Astrocyte of the spinal cord (primary cell): Measurements from ENCODE around the gene KIAA1143.
A peak's percentile ranks its signal among the peaks of the same experiment; 100 is the strongest.

ENCODE experiments used
- DNase-seq: peaks from one replicate; pipeline ENCODE4 v3.0.0; 2011; ENCODE audit warnings: low read depth, low spot score
- H3K4me3 ChIP-seq: 2 replicates; pipeline ENCODE4 v1.5.1; 2011; ENCODE audit warnings: low read depth, mild to moderate bottlenecking, low read length, moderate library complexity
- CTCF ChIP-seq: IDR thresholded peaks from 2 replicates; pipeline ENCODE4 v1.5.1; 2012; ENCODE audit warnings: low read depth, mild to moderate bottlenecking, low read length, inconsistent platforms
- in situ Hi-C: cut with HindIII; loops from 2 replicates; pipeline ENCODE4 v1.10.0; 2017; ENCODE audit warnings: low sequenced_read_pairs

Gene KIAA1143

GRCh38 chr3:44772099-44772442, 10.7 kb upstream of the KIAA1143 start:
- TF ChIP-seq CTCF: no peak
- no peak overlapping the region for H3K4me3 ChIP-seq
- in situ Hi-C loops: no loop called here
- DNase-seq: no peak

DNA sequence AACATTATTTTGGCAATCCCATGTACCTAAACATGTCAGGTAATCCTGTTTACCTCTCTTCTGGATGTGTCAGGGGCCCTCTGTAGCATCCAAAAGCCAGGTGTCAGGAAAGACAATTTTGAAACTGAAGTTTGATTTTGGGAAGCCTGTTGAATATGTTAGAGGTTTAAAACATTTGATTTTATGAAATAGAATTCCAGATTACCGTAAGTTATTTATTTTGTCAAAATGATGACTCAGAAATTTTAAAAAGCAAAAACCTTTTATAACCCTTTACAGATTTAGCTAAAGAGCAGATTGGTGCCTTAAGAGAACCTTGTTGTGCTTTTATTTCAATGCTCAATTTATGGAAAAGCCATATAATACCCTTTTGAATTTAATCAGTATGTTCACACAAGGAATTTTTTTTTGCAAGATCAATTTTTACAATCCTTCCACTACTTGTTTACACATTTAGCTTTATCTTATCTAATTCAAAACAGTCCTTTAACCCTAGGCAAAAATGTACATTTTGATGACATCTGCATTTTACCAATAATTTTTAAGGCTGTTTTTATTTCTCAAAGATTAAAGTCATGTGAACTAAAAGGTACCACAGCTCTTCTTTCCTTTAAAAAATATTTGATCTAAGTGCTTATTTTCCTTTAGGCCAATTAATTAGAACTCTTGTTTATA, 10.1 kb upstream of the KIAA1143 start:
- no peak overlapping the region for H3K4me3 ChIP-seq
- no peak for DNase-seq
- in situ Hi-C loops: no loop called here
- TF ChIP-seq CTCF: no peak

DNA sequence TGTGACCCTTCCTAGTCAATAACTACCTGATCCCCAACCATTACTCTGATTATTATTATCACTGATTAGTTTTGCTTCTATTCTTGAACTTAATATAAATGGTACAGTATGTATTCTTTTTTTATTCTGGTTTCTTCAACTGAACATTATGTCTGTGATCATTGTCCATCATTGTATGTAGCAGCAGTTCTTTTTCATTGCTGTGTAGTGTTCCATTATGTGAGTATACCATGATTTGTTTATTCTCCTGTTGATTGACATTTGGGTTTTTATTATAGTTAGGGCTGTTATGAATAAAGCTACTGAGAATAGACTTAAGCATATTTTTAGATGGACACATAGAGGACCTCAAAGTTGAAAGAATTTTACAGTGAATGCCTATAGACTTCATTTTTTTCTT, 2.8 kb upstream of the KIAA1143 start:
- in situ Hi-C loops: no loop called here
- DNase-seq: no peak
- no peak for TF ChIP-seq CTCF
- no peak overlapping the region for H3K4me3 ChIP-seq

- in situ Hi-C loops: no loop called here
- no peak for DNase-seq
- H3K4me3 ChIP-seq: peak overlapping the region; percentile 77
- no peak for TF ChIP-seq CTCF
Measured at GRCh38 chr3:44762690-44763089, 1.3 kb upstream of the KIAA1143 start.

GRCh38 chr3:44762170-44762677, 805 bp upstream of the KIAA1143 start:
- TF ChIP-seq CTCF: no peak
- in situ Hi-C loops: no loop called here
- peak overlapping the region; percentile 77 for H3K4me3 ChIP-seq
- no peak for DNase-seq

- in situ Hi-C loops: no loop called here
- DNase-seq: peak; percentile 1
- no peak for TF ChIP-seq CTCF
- peak overlapping the region; percentile 77 for H3K4me3 ChIP-seq
Measured at GRCh38 chr3:44761101-44761423, 357 bp downstream of the KIAA1143 start.
